HG03159 (cell line): ENCODE measurements around the gene ABCB8.
A peak's percentile ranks its signal among the peaks of the same experiment; 100 is the strongest.

Source experiments
- ATAC-seq: cut with Tn5 transposase; IDR thresholded peaks from one replicate; pipeline ENCODE4 v1.9.1; 2021; ENCODE audit warnings: mild to moderate bottlenecking, moderate library complexity; ENCODE audit not compliant: unreplicated experiment

ABCB8 gene

GRCh38 chr7:151069841-151070573, 41.8 kb downstream of the ABCB8 start:
- no peak for ATAC-seq

GRCh38 chr7:151070574-151070960, 42.3 kb downstream of the ABCB8 start:
- ATAC-seq = no peak

- no peak for ATAC-seq
Measured at GRCh38 chr7:151071032-151071866, 43.0 kb downstream of the ABCB8 start.

DNA sequence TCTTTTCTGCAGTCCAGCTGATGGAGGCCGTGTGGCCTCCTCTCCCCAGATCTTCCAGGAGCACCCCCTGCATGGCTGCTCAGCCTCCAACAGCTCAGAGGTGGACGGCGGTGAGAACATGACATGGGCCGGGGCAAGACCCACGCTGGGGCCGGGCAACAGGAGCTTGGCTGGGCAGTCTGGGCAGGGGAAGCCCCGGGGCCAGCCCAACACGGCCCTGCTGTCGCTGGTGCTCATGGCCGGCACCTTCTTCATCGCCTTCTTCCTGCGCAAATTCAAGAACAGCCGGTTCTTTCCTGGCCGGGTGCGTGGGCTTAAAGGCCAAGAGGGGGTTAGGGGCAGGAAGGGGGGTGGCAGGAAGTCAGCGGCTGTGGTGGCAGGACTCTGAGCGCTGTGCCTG, 45.7 kb downstream of the ABCB8 start:
- ATAC-seq = no peak

DNA sequence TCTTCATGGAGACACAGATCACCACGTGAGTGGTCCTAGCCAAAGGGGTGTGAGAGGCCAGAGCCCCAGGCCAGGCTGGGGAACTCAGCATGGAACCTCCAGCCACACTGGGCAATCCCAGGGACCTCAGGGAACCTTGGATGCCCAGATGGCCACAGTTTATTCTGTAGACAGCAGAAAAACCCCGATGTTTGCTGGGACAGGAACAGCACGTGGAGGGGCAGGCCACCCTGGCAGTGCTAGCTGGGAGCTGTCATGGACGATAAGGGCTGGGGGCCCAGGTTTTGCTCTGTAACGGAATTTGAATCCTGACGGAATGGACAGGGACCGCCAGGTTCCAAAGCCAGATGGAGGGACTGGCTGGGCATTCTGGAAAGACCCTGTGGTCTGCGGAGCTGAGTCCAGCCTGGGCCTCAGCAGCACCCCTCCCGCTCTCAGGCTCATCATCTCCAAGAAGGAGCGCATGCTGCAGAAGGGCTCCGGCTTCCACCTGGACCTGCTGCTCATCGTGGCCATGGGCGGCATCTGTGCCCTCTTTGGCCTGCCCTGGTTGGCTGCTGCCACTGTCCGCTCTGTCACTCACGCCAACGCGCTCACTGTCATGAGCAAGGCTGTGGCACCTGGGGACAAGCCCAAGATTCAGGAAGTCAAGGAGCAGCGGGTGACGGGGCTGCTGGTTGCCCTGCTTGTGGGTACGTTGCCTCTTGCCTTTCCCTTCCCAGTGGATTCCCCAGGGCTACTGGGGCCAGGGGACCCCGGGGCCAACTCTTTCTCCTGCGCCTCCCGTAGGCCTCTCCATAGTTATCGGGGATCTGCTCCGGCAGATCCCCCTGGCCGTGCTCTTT, 46.8 kb downstream of the ABCB8 start:
- no peak for ATAC-seq

- no peak for ATAC-seq
Measured at GRCh38 chr7:151075662-151075971, 47.4 kb downstream of the ABCB8 start.

- ATAC-seq = no peak
Measured at GRCh38 chr7:151075978-151076426, 47.8 kb downstream of the ABCB8 start.

DNA sequence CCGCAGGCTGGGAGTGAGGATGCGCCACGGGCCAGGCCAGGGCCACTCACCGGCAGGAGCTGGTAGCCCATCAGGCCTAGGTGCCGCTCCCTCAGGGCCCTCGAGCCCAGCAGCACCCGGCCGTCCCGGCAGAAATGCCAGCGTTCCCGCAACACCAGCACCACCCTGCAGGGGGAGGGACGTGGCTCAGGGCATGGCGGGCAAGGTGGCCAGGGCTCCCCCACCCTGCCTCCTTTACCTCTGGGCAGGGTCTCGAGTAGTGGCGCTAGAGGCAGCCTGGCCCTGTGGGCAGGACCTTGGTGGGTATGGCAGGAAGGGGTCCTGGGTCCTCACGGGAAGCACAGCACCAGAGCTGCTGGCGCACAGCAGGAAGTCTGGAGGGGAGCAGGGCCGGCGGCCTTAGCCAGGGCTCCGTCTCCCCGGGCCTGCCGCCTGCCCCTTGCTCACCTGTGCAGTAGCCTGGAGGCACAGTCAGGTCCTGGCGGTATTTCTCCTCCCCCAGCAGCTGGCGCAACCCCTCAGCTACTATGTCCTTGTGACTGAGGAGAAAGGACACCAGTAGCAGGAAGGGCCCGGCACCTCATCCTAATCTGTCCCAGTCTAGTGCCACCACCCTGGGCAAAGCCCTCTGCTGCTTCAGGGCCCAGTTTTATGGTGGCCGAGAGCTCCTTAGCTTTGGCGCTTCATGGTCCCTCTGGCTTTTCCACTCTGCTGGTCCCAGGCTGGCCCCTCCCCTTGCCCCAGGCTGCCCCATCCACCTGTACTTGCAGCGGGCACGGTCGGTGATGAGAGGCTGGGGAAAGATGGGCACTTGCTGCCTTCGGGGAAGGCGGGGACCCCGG, 48.8 kb downstream of the ABCB8 start:
- ATAC-seq = no peak

DNA sequence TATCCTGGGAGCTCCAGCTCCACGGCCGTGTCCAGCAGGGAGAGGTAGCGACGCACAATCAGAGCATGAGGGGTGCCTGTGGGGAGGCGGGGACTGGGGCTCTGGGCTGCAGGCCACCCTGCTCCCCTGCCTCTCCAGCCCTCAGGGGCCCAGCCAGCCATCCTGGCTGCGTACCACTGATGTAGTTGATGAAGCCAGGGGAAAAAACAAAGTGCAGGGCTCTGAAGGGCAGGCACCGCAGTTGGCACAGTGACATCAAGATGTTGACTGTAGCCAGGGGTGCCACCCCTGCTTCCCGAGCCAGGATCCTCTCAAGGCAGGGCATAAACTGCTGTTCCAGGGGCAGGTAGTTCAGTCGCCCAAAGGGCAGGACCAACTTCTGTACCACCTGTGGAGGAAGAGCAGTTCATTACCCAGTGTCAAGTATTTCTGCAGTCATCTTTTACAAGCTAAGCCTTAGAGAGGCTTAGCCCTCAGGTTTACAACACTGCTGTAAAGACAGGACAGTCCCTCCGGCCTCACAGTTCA, 49.5 kb downstream of the ABCB8 start:
- ATAC-seq = no peak

GRCh38 chr7:151078233-151079040, 50.2 kb downstream of the ABCB8 start:
- ATAC-seq = no peak

GRCh38 chr7:151079199-151079910, 51.1 kb downstream of the ABCB8 start:
- ATAC-seq = no peak

DNA sequence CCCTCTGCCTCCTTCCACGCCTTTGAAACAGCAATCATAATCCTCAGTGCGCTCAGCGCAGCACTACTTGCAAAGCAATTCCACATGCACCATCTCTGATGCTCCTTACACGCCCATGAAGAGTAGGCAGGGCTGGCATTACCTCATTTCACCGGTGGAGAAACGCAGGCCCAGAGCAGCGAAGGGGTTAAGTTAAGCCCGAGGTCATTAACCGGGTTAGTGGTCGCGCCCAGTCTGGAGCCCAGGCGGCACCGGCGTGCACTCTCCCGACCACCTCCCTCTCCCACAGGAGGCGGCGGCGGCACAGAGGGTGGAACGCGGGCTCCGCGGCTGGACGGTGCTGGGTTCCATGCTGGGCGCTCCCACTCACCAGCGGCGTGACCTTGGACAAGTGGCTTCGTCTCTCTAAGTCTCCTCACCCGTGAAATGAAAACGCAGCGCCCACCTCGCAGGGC, 51.8 kb downstream of the ABCB8 start:
- ATAC-seq = peak; percentile 6

DNA sequence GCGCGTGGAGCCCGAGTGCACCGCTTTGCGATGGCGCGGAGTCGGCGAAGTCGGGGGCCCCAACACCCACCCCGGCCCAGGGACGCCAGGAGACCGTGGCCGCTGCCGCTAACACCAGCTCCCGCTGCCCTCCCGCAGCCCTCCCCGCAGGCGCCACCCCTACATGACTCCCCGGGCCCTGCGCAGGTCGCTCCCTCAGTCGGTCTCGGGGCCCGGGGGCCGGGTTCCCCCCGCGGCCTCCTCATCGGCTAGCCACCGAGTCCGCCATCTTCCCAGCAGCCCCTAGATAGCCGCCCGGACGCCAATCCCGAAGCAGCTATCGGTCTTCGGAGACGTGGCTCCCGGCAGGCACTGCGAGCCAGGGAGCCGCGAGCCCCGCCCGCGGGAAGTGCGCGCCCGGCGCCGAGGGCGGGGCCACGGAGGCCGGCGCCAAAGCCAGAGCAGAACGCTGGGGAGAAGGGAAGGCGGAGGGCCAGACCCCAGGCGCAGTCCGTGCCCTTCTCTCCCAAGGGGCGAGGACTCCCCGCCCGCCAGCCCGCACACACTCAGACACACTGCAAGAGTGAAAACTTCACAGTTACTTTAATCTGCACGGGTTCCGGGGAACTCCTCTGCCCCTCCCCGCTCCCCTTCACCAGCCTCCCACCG, 52.4 kb downstream of the ABCB8 start, which contains the start of gene FASTK:
Gene FASTK, minus strand, starts transcription at position 288 of the 648 bp plus-strand sequence. Its CDS starts 43 bp downstream, at position 245.
- ATAC-seq = peak; percentile 79

DNA sequence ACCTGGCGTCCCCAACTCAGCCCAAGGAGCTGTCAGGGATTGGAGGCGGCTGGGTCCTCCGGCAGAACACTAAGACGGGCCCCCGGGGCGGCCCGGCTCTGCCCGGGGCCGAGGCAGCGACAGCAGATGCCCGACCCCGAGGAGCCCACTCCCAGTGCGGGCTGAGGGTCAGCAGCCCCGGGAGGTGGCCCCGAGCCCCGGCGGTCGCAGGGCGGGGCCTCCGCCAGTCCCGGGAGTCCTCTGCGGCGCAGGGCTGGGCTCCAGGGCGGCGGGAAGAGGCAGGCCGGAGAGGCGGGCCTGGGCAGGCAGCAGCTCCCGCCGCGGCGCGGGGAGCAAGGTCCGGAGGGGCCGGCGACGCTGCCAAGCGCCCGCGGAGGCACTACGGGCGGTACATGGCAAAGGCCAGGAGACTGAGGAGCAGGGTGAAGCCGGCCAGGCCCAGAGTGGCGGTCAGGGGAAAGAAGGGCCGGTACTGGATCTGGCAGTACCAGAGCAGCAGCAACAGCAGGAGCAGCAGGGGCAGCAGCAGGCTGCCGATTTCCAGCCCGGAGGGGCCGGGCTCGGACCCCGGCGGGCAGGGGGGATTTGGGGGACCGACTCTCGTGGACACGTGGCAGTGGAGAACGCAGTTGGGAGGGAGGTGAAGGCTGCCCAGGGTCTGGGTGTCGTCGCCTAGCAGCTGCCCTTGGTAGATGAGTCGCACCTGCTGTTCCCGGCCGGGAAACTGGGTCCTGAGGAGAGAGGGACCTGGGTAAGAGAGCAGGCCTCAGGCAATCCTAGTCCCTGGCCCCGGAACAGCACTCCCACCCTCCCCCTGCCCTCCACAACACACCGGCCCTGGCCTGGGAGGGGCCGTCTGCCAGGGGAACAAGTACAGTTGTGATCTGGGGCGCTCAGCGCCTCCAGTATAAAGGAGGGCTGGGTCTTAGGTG, 53.2 kb downstream of the ABCB8 start:
- ATAC-seq = no peak

GRCh38 chr7:151082141-151083070, 54.2 kb downstream of the ABCB8 start:
- ATAC-seq = no peak
